Fibroblast of lung (primary cell): ENCODE results near the gene CARHSP1. TPM values are rescaled to one million over a fixed set of nuclear protein-coding genes. Genes with fewer than 3 reads are reported as not detected.

ENCODE experiments used
- DNase-seq, 2 donors: peaks; one replicate each; pipeline versions ENCODE4 v3.0.0 to v3.0.0-alpha.2; 2010; ENCODE audit warnings: low read depth in 2 of 2
- H2AFZ ChIP-seq: 2 replicates; pipeline ENCODE4 v1.5.1; 2012; ENCODE audit warnings: low read length, control low read depth, inconsistent platforms
- H3K27ac ChIP-seq: 2 replicates; pipeline ENCODE4 v1.5.1; 2011; ENCODE audit warnings: low read length, control low read depth; ENCODE audit not compliant: insufficient read depth
- H3K27me3 ChIP-seq: 2 replicates; pipeline ENCODE4 v1.5.1; 2011; ENCODE audit warnings: mild to moderate bottlenecking, low read length; ENCODE audit not compliant: control insufficient read depth, insufficient read depth
- H3K36me3 ChIP-seq: 2 replicates; pipeline ENCODE4 v1.5.1; 2011; ENCODE audit warnings: low read length; ENCODE audit not compliant: control insufficient read depth, insufficient read depth
- H3K4me1 ChIP-seq: 2 replicates; pipeline ENCODE4 v1.5.1; 2011; ENCODE audit warnings: low read length; ENCODE audit not compliant: control insufficient read depth, insufficient read depth; ENCODE audit errors: extremely low read depth
- H3K4me2 ChIP-seq: 2 replicates; pipeline ENCODE4 v1.5.1; 2011; ENCODE audit warnings: low read length, control low read depth; ENCODE audit not compliant: insufficient read depth; ENCODE audit errors: extremely low read depth
- H3K4me3 ChIP-seq, 4 experiments: fragments of 200-600 bp in 1 of 4; sonication (generic) in 1 of 4; replicated peaks in 1 of 4; 2 replicates each; pipeline ENCODE4 v1.5.1; 2011 to 2016; ENCODE audit warnings: low read length in 4 of 4, low read depth in 3 of 4, mild to moderate bottlenecking in 3 of 4, control low read depth in 2 of 4, inconsistent platforms in 1 of 4, mixed read lengths in 1 of 4; ENCODE audit not compliant: insufficient read depth in 1 of 4; ENCODE audit errors: control extremely low read depth in 1 of 4
- H3K79me2 ChIP-seq: 2 replicates; pipeline ENCODE4 v1.5.1; 2012; ENCODE audit warnings: mild to moderate bottlenecking, low read length, inconsistent platforms; ENCODE audit not compliant: control insufficient read depth, insufficient read depth
- H3K9ac ChIP-seq: 2 replicates; pipeline ENCODE4 v1.5.1; 2011; ENCODE audit warnings: mild to moderate bottlenecking, low read length, control low read depth; ENCODE audit not compliant: insufficient read depth
- H3K9me3 ChIP-seq: 2 replicates; pipeline ENCODE4 v1.5.1; 2012; ENCODE audit warnings: low read depth, low read length; ENCODE audit not compliant: control insufficient read depth, insufficient read depth
- H4K20me1 ChIP-seq: 2 replicates; pipeline ENCODE4 v1.5.1; 2011; ENCODE audit warnings: low read length; ENCODE audit not compliant: control insufficient read depth, insufficient read depth; ENCODE audit errors: extremely low read depth
- EZH2 ChIP-seq: IDR thresholded peaks from 2 replicates; pipeline ENCODE4 v1.5.1; 2012; ENCODE audit warnings: low read length, control low read depth, mild to moderate bottlenecking; ENCODE audit errors: missing control alignments
- polyA plus RNA-seq, 2 donors: library from polyadenylated mRNA; depleted of rRNA in 1 of 2; stranded (reverse) in 1 of 2; unstranded in 1 of 2; fragments of >200 nt; gene quantifications; 2 replicates each; pipeline ENCODE4 v1.2.1, GENCODE V29; 2011 to 2012; ENCODE audit warnings: missing spikeins in 1 of 2
- total RNA-seq: library from RNA; depleted of rRNA; stranded (reverse); fragments of >200 nt; gene quantifications from 2 replicates; pipeline ENCODE4 v1.2.1, GENCODE V29; 2014
- TF ChIP-seq, protein P1 (sequence below), 2 donors: IDR thresholded peaks in 1 of 2; conservative IDR thresholded peaks in 1 of 2; 1 replicate in 1 of 2; 2 replicates in 1 of 2; pipeline ENCODE4 v1.5.1; 2011 to 2012; ENCODE audit warnings: low read length in 2 of 2, control low read depth in 1 of 2, inconsistent platforms in 1 of 2, low read depth in 1 of 2, mild to moderate bottlenecking in 1 of 2

The CARHSP1 gene
- total and polyA plus RNA-seq, 2 donors (not counting 1 experiment from before 2014, with no cell fraction given) = 90.9 to 108 TPM

DNA sequence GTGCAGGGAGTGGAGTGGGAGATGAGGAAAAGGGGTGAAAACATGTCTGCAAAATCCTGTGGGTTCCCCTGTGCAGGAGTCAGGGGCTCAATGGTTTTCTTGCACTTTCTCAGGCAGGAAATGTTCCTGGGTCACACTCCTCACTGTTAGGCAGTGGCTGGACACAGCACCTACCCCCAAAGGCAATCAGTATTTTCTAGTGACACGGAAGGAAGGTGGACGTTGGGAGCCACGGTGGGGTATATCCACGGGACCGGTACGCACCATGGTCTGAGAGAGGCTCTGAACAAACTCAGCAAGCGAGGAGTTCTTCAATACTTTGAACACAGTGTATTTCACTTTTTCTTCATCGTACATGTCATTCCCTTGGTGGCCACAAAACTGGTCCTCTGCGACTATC lies 34.2 kb upstream of the CARHSP1 start:
- H3K27me3 ChIP-seq = no peaks in the 10 kb centered on the region
- no peaks in the 10 kb centered on the region for H3K9me3 ChIP-seq
- no peak for TF ChIP-seq EZH2
- TF ChIP-seq, protein P1, sequence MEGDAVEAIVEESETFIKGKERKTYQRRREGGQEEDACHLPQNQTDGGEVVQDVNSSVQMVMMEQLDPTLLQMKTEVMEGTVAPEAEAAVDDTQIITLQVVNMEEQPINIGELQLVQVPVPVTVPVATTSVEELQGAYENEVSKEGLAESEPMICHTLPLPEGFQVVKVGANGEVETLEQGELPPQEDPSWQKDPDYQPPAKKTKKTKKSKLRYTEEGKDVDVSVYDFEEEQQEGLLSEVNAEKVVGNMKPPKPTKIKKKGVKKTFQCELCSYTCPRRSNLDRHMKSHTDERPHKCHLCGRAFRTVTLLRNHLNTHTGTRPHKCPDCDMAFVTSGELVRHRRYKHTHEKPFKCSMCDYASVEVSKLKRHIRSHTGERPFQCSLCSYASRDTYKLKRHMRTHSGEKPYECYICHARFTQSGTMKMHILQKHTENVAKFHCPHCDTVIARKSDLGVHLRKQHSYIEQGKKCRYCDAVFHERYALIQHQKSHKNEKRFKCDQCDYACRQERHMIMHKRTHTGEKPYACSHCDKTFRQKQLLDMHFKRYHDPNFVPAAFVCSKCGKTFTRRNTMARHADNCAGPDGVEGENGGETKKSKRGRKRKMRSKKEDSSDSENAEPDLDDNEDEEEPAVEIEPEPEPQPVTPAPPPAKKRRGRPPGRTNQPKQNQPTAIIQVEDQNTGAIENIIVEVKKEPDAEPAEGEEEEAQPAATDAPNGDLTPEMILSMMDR (conservative IDR thresholded peaks at IDR 0.05 in 1 of 2, IDR thresholded peaks at IDR 0.05 in 1 of 2; ENCODE audit: low read depth in 1 of 2, low read length in 2 of 2) = no peak
- H4K20me1 ChIP-seq = no peaks in the 10 kb centered on the region
- no peak overlapping the region for H3K9ac ChIP-seq
- H3K4me3 ChIP-seq = no peak overlapping the region
- H3K79me2 ChIP-seq = no peaks in the 10 kb centered on the region
- no peak for DNase-seq
- no peaks in the 10 kb centered on the region for H3K4me1 ChIP-seq
- H3K4me2 ChIP-seq = no peak overlapping the region
- no peak overlapping the region for H3K27ac ChIP-seq
- H3K36me3 ChIP-seq = peaks cover 16% of the 10 kb centered on the region
- no peak overlapping the region for H2AFZ ChIP-seq

DNA sequence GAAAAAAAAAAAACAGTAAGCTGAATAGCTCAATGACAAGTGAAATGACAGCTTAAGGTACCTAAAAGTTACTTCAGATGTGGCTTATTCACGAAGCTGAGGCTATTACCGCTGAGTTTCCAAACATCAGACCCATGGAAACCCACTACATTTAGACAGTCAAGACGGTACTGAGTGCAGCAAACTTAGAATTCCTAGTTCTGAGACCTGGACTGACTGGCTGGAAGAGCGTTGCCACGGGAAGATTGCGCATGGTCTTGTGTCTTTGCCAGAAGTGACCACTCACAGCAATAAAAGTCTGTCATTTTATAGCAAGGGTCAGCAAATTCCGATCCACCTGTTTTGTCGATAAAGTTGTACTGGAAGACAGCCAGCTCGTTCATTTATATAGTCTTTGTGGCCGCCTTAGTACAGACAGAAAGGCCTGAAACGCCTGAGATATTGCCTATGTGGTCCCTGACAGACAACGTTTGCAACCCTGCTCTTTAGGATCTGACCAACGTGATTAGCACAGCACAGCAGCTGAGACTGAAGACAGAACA lies 32.6 kb upstream of the CARHSP1 start:
- DNase-seq = no peak
- Histone ChIP-seq H3K36me3 (peaks cover 26% of the 10 kb centered on the region), H3K79me2 (no peaks in the 10 kb centered on the region), H3K4me2 (no peak overlapping the region), H3K4me1 (no peaks in the 10 kb centered on the region), H2AFZ (no peak overlapping the region), H3K9me3 (no peaks in the 10 kb centered on the region), H3K27me3 (no peaks in the 10 kb centered on the region), H3K9ac (no peak overlapping the region), H3K27ac (no peak overlapping the region), H3K4me3 (no peak overlapping the region), H4K20me1 (no peaks in the 10 kb centered on the region)
- TF ChIP-seq, protein P1 (conservative IDR thresholded peaks at IDR 0.05 in 1 of 2, IDR thresholded peaks at IDR 0.05 in 1 of 2; ENCODE audit: low read depth in 1 of 2, low read length in 2 of 2) = no peak
- TF ChIP-seq EZH2 = no peak

DNA sequence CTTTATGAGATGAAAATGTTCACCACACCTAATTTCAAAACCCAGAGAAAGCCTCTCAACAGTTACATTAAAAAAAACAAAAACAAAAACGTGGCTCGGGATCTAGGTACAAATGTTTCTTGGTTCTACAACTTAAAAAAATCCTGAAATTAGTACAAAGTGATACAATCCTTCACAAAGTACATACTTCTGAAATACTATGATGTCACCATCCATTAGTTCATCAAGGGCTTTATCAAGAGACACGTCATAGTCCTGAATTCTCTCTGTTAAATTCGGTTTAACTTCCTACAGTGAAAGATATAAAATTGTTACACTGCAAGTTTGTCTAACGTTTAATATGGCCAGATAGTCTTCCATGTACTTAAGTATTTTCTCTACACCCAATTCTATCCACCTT lies 31.5 kb upstream of the CARHSP1 start:
- Histone ChIP-seq H2AFZ (no peak overlapping the region), H4K20me1 (no peaks in the 10 kb centered on the region), H3K36me3 (peaks cover 26% of the 10 kb centered on the region), H3K9me3 (no peaks in the 10 kb centered on the region), H3K4me3 (no peak overlapping the region), H3K4me1 (no peaks in the 10 kb centered on the region), H3K27ac (no peak overlapping the region), H3K4me2 (no peak overlapping the region), H3K27me3 (no peaks in the 10 kb centered on the region), H3K79me2 (no peaks in the 10 kb centered on the region), H3K9ac (no peak overlapping the region)
- no peak for DNase-seq
- no peak for TF ChIP-seq EZH2
- TF ChIP-seq, protein P1 (conservative IDR thresholded peaks at IDR 0.05 in 1 of 2, IDR thresholded peaks at IDR 0.05 in 1 of 2; ENCODE audit: low read depth in 1 of 2, low read length in 2 of 2) = no peak
